Adrenal gland (tissue), 12 donors: ENCODE results near the gene TBRG4. TPM values are rescaled to one million over a fixed set of nuclear protein-coding genes. Genes with fewer than 3 reads are reported as not detected.
"Not testable (repeated sequence)": the region's sequence is repeated elsewhere in the genome, so short reads cannot be mapped to it uniquely, and the experiment has no call there.

ENCODE experiments used
- DNase-seq, 7 donors: peaks; one replicate each; pipeline ENCODE4 v3.0.0-alpha.2; 2019 to 2020
- H3K27ac ChIP-seq, 5 donors: fragments of 200-600 bp; sonication (generic) in 4 of 5; 1 replicate in 3 of 5; 2 replicates in 2 of 5; pipeline versions ENCODE4 v1.5.1 to v1.8.0; 2016 to 2020; ENCODE audit warnings: mild to moderate bottlenecking in 1 of 5
- H3K27me3 ChIP-seq: fragments of 200-600 bp; 2 replicates; pipeline ENCODE4 v1.8.0; 2021
- H3K36me3 ChIP-seq, 2 donors: fragments of 200-600 bp; replicated peaks in 1 of 2; 1 replicate in 1 of 2; 2 replicates in 1 of 2; pipeline versions ENCODE4 v1.5.1 to v1.8.0; 2018 to 2022
- H3K4me1 ChIP-seq, 2 donors: fragments of 200-600 bp; replicated peaks in 1 of 2; 1 replicate in 1 of 2; 2 replicates in 1 of 2; pipeline versions ENCODE4 v1.5.1 to v1.8.0; 2018 to 2021
- H3K4me3 ChIP-seq, 4 donors: fragments of 200-600 bp; sonication (generic) in 3 of 4; one replicate each; pipeline ENCODE4 v1.5.1; 2016 to 2018
- H3K9me3 ChIP-seq, 3 donors: fragments of 200-600 bp; sonication (generic) in 1 of 3; replicated peaks in 1 of 3; 1 replicate in 2 of 3; 2 replicates in 1 of 3; pipeline versions ENCODE4 v1.5.1 to v1.8.0; 2016 to 2021
- POLR2A ChIP-seq, 2 donors: fragments of 450-650 bp; IDR thresholded peaks; one replicate each; pipeline ENCODE4 v1.6.1; 2017; ENCODE audit warnings: antibody characterized with exemption in 2 of 2, mild to moderate bottlenecking in 2 of 2, moderate library complexity in 1 of 2
- WGBS, 4 donors: extraction: QIAGEN DNeasy Blood & Tissue Kit in 2 of 4; methylation state at CpG; one replicate each; pipeline versions ENCODE4 v1.1.5 to v1.1.7; 2013 to 2017; 5-methylcytosine and 5-hydroxymethylcytosine counted together
- intact Hi-C, 2 donors: fragments of 100-400 bp; cut with DNase I; formaldehyde crosslinking; loops; one replicate each; pipeline versions ENCODE4 v1.14.1 to v1.15.0; 2022 to 2023
- polyA plus RNA-seq, 3 donors: library from polyadenylated mRNA; stranded (reverse); fragments of 200-250 nt in 2 of 3; fragments of 350-450 nt in 1 of 3; fragmentation: Illumina TruSeq in 1 of 3; extraction: RNeasy Lipid Tissue Mini Kit (QIAGEN cat#74804) in 1 of 3; gene quantifications; one replicate each; pipeline ENCODE4 v1.2.3, GENCODE V29; 2013 to 2014
- total RNA-seq, 9 donors: library from RNA; depleted of rRNA in 4 of 9; stranded (reverse); fragments of >200 nt in 4 of 9; fragments of 120-200 nt in 1 of 9; fragmentation: NEBNext Ultra II Directional in 1 of 9; extraction: Animal tissue kit (Norgen Biotek cat#: 25700) in 1 of 9; gene quantifications; one replicate each; pipeline versions ENCODE4 v1.1.0 to v1.2.4, GENCODE V29; 2013 to 2023
- TF ChIP-seq, protein P1 (sequence below), 6 experiments: fragments of 450-650 bp in 4 of 6; fragments of 200-600 bp in 2 of 6; sonication (generic) in 1 of 6; IDR thresholded peaks; 1 replicate in 5 of 6; 2 replicates in 1 of 6; pipeline versions ENCODE4 v1.5.1 to v1.8.0; 2016 to 2021; ENCODE audit warnings: antibody characterized with exemption in 6 of 6, mild to moderate bottlenecking in 2 of 6, moderate library complexity in 1 of 6
- donor health status: healthy with polysubstance abuse.
- donor health status: Bipolar disorder and iron deficiency.
- donor health status: DM: yes; HTN: yes; CAD: no.
- donor health status: DM: no; HTN: no; CAD: no.
- donor health status: DM: no; HTN: no; CAD: no.
- donor health status: DM: yes; HTN: yes; CAD: no.

The TBRG4 gene
- total and polyA plus RNA-seq, 12 donors, result 41.4 to 85.8 (median 58.0) TPM

DNA sequence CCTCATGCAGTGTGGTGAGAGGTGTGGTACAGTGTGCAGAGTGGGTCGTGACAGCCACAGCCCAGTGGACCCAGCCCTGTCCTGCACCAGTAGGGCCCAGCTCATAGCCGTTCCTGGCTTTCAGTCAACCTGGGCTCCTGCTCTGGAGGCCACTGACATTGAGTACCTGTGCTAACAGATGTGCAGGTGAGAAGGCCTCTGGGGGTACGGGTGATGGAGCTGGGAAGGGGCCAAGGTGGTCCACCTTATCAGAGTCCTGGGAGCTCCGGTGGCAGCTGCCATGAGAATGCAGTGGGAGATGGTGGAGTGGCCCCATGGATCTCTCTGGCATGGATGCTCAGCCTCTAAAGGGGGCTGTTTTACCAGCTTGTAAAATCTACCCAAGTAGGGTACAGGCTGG, 6.1 kb upstream of the TBRG4 start:
- WGBS, 4 donors, result 63 to 83% (median 70%) methylated on average over 4 of the region's 4 CpGs
- H3K4me1 ChIP-seq, result peaks cover 0 to under 1% of the 10 kb centered on the region in 2 donors
- TF ChIP-seq, protein P1, sequence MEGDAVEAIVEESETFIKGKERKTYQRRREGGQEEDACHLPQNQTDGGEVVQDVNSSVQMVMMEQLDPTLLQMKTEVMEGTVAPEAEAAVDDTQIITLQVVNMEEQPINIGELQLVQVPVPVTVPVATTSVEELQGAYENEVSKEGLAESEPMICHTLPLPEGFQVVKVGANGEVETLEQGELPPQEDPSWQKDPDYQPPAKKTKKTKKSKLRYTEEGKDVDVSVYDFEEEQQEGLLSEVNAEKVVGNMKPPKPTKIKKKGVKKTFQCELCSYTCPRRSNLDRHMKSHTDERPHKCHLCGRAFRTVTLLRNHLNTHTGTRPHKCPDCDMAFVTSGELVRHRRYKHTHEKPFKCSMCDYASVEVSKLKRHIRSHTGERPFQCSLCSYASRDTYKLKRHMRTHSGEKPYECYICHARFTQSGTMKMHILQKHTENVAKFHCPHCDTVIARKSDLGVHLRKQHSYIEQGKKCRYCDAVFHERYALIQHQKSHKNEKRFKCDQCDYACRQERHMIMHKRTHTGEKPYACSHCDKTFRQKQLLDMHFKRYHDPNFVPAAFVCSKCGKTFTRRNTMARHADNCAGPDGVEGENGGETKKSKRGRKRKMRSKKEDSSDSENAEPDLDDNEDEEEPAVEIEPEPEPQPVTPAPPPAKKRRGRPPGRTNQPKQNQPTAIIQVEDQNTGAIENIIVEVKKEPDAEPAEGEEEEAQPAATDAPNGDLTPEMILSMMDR (IDR thresholded peaks at IDR 0.05), result no peak
- no peak for TF ChIP-seq POLR2A (IDR thresholded peaks at IDR 0.05)
- H3K36me3 ChIP-seq, result no peaks in the 10 kb centered on the region
- H3K4me3 ChIP-seq, result no peak overlapping the region
- intact Hi-C loops, result no loop called here
- H3K9me3 ChIP-seq, result no peaks in the 10 kb centered on the region
- H3K27me3 ChIP-seq, result no peaks in the 10 kb centered on the region
- no peak overlapping the region for H3K27ac ChIP-seq
- DNase-seq, result no peak

DNA sequence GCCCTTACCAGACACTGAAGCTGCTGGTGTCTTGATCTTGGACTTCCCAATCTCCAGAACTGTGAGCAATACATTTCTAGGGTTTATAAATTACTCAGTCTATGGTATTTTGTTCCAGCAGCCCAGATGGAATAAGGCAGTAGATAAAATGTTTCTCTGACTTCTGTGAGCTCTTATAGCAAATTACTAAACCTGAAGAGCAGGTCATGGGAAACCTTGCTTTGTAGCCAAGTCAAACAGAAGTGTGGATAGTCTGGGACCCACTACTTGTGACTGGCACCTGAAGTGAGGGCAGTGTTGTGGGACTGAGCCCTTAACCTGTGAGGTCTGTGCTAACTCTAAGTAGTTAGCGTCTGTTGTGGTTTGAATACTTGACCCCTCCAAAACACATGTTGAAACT, 4.6 kb upstream of the TBRG4 start:
- no peaks in the 10 kb centered on the region for H3K36me3 ChIP-seq
- TF ChIP-seq POLR2A (IDR thresholded peaks at IDR 0.05), result no peak
- TF ChIP-seq, protein P1 (IDR thresholded peaks at IDR 0.05), result no peak
- no peak overlapping the region for H3K4me3 ChIP-seq
- DNase-seq, result no peak
- peaks cover 5 to 6% of the 10 kb centered on the region in 2 donors for H3K4me1 ChIP-seq
- H3K27ac ChIP-seq, result no peak overlapping the region
- intact Hi-C loops, result no loop called here
- H3K27me3 ChIP-seq, result no peaks in the 10 kb centered on the region
- H3K9me3 ChIP-seq, result no peaks in the 10 kb centered on the region
- 59 to 90% (median 77%) methylated on average over 1 of the region's 1 CpG for WGBS, 4 donors

DNA sequence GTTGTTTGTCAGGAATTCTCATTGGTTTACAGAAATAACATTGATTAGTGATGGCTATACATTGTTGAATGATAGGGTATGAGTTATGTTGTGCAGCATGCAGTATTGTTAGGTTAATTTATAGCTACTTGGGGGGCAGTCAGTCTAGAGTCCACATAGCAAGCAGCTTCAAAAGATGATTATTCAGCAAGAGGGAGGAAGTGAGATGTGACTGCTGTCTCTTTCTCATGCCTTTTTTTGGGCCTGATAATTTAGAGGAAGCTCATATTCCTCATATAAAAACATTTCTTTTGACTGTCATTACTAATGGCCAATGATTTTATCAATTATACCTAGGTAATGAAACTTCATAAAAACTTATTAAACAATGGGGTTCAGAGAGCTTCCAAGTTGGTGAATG, 3.4 kb upstream of the TBRG4 start:
- Histone ChIP-seq H3K27me3 (no peaks in the 10 kb centered on the region), H3K9me3 (no peaks in the 10 kb centered on the region), H3K4me3 (no peak overlapping the region), H3K36me3 (no peaks in the 10 kb centered on the region), H3K4me1 (peaks cover 15 to 16% of the 10 kb centered on the region in 2 donors), H3K27ac (no peak overlapping the region)
- intact Hi-C loops, result no loop called here
- DNase-seq, result no peak
- TF ChIP-seq, protein P1 (IDR thresholded peaks at IDR 0.05), result no peak
- no peak for TF ChIP-seq POLR2A (IDR thresholded peaks at IDR 0.05)

DNA sequence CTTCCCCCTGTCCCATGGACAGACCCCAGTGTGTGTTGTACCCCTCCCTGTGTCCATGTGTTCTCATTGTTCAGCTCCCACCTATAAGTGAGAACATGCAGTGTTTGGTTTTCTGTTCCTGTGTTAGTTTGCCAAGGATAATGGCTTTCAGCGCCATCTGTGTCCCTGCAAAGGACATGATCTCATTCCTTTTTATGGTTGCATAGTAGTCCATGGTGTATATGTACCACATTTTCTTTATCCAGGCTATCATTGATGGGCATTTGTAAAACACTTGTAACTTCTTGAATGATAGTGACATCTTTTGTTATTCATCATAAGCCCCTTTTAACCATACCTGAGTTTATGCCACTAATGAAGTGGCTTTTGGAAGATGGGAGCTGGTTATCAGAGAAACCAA, 2.8 kb upstream of the TBRG4 start:
- WGBS, 4 donors, result 57 to 80% (median 73%) methylated on average over 1 of the region's 1 CpG
- intact Hi-C loops, result not testable (repeated sequence)

DNA sequence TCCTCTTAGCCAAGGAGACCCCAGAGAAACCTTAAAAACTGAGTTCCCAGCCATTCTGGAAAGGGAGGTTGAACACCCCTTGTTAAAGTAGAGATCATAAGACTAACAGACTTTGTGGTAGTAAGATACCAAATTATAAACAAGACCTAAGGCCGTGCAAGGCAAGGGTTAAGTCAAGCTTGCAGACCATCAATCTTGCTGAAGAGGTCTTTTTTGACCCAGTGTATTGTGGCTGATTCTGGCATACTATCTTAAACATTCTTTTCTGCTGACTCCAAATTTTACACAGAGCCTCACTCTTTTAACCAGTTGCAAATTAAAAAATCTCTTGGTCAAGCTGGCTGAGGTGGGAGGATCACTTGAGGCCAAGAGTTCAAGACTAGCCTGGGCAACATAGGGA, 1.2 kb upstream of the TBRG4 start:
- Histone ChIP-seq H3K4me3 (no peak overlapping the region), H3K27ac (peak overlapping the region in 2 of 5 donors; percentile 97 to 99), H3K9me3 (no peaks in the 10 kb centered on the region), H3K27me3 (no peaks in the 10 kb centered on the region), H3K36me3 (peaks cover 0 to 15% of the 10 kb centered on the region in 2 donors), H3K4me1 (peaks cover 15 to 27% of the 10 kb centered on the region in 2 donors)
- intact Hi-C loops, result no loop called here
- WGBS, 4 donors, result 63 to 87% (median 73%) methylated on average over 1 of the region's 1 CpG
- TF ChIP-seq POLR2A (IDR thresholded peaks at IDR 0.05), result no peak
- TF ChIP-seq, protein P1 (IDR thresholded peaks at IDR 0.05), result no peak
- DNase-seq, result peak in 1 of 7 donors; percentile 10

More for the DNA sequence above, 2.8 kb upstream of the TBRG4 start:
- not testable (repeated sequence) for H3K4me3 ChIP-seq, DNase-seq, H3K27ac ChIP-seq, H3K9me3 ChIP-seq, H3K27me3 ChIP-seq, H3K36me3 ChIP-seq
- H3K4me1 ChIP-seq, result peaks cover 15 to 17% of the 10 kb centered on the region in 2 donors
